ENCODE results near the gene IMPDH2.

The IMPDH2 gene

GRCh38 chr3:49034650-49035049, 5.5 kb upstream of the IMPDH2 start (continued):
- TF ChIP-seq TOX (CRISPR knock-in tag; IDR thresholded peaks at IDR 0.05; ENCODE audit: borderline replicate concordance) = no peak
- no peak for TF ChIP-seq POU6F1 (CRISPR knock-in tag; IDR thresholded peaks at IDR 0.05; ENCODE audit: borderline replicate concordance, low read depth)

GRCh38 chr3:49032646-49033304, 3.6 kb upstream of the IMPDH2 start:
- TF ChIP-seq ZFP3 (CRISPR knock-in tag; IDR thresholded peaks at IDR 0.05) = no peak
- TF ChIP-seq OSR1 (CRISPR knock-in tag; IDR thresholded peaks at IDR 0.05) = no peak
- TF ChIP-seq PPARA (CRISPR knock-in tag; IDR thresholded peaks at IDR 0.05; ENCODE audit: borderline replicate concordance) = no peak
- TF ChIP-seq POU6F1 (CRISPR knock-in tag; IDR thresholded peaks at IDR 0.05; ENCODE audit: borderline replicate concordance, low read depth) = no peak
- no peak for TF ChIP-seq ESRRG (CRISPR knock-in tag; IDR thresholded peaks at IDR 0.05)
- no peak for TF ChIP-seq GLIS3 (CRISPR knock-in tag; IDR thresholded peaks at IDR 0.05)
- no peak for TF ChIP-seq CSDC2 (CRISPR knock-in tag; IDR thresholded peaks at IDR 0.05)
- no peak for ATAC-seq

GRCh38 chr3:49030321-49030720, 1.1 kb upstream of the IMPDH2 start:
- no peak for ATAC-seq
- TF ChIP-seq CREB5 (CRISPR knock-in tag; IDR thresholded peaks at IDR 0.05; ENCODE audit: low read depth) (no peak), POU6F1 (CRISPR knock-in tag; IDR thresholded peaks at IDR 0.05; ENCODE audit: borderline replicate concordance, low read depth) (no peak), OSR1 (CRISPR knock-in tag; IDR thresholded peaks at IDR 0.05) (no peak), CSRNP3 (CRISPR knock-in tag; IDR thresholded peaks at IDR 0.05) (no peak), GLIS3 (CRISPR knock-in tag; IDR thresholded peaks at IDR 0.05) (no peak), RARB (CRISPR knock-in tag; IDR thresholded peaks at IDR 0.05) (no peak), BACH2 (CRISPR knock-in tag; IDR thresholded peaks at IDR 0.05; ENCODE audit: borderline replicate concordance) (no peak), TOX (CRISPR knock-in tag; IDR thresholded peaks at IDR 0.05; ENCODE audit: borderline replicate concordance) (no peak), ARNTL (CRISPR knock-in tag; IDR thresholded peaks at IDR 0.05; ENCODE audit: borderline replicate concordance, low read depth) (no peak), SNAI2 (CRISPR knock-in tag; IDR thresholded peaks at IDR 0.05) (no peak), ZFP30 (CRISPR knock-in tag; IDR thresholded peaks at IDR 0.05) (no peak), PPARA (CRISPR knock-in tag; IDR thresholded peaks at IDR 0.05; ENCODE audit: borderline replicate concordance) (no peak)
- TF ChIP-seq, protein P1, sequence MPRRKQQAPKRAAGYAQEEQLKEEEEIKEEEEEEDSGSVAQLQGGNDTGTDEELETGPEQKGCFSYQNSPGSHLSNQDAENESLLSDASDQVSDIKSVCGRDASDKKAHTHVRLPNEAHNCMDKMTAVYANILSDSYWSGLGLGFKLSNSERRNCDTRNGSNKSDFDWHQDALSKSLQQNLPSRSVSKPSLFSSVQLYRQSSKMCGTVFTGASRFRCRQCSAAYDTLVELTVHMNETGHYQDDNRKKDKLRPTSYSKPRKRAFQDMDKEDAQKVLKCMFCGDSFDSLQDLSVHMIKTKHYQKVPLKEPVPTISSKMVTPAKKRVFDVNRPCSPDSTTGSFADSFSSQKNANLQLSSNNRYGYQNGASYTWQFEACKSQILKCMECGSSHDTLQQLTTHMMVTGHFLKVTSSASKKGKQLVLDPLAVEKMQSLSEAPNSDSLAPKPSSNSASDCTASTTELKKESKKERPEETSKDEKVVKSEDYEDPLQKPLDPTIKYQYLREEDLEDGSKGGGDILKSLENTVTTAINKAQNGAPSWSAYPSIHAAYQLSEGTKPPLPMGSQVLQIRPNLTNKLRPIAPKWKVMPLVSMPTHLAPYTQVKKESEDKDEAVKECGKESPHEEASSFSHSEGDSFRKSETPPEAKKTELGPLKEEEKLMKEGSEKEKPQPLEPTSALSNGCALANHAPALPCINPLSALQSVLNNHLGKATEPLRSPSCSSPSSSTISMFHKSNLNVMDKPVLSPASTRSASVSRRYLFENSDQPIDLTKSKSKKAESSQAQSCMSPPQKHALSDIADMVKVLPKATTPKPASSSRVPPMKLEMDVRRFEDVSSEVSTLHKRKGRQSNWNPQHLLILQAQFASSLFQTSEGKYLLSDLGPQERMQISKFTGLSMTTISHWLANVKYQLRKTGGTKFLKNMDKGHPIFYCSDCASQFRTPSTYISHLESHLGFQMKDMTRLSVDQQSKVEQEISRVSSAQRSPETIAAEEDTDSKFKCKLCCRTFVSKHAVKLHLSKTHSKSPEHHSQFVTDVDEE (CRISPR knock-in tag; IDR thresholded peaks at IDR 0.05) = no peak

- no peak; the same call in 2 of the 3 replicates for ATAC-seq
- TF ChIP-seq ARNTL (CRISPR knock-in tag; IDR thresholded peaks at IDR 0.05; ENCODE audit: borderline replicate concordance, low read depth) (no peak), BACH2 (CRISPR knock-in tag; IDR thresholded peaks at IDR 0.05; ENCODE audit: borderline replicate concordance) (no peak), ZC3H10 (CRISPR knock-in tag; IDR thresholded peaks at IDR 0.05) (no peak), SNAI2 (CRISPR knock-in tag; IDR thresholded peaks at IDR 0.05) (no peak)
Measured at GRCh38 chr3:49029563-49029884, 326 bp upstream of the IMPDH2 start.
